ENCODE results near the gene DGCR2.

DNA sequence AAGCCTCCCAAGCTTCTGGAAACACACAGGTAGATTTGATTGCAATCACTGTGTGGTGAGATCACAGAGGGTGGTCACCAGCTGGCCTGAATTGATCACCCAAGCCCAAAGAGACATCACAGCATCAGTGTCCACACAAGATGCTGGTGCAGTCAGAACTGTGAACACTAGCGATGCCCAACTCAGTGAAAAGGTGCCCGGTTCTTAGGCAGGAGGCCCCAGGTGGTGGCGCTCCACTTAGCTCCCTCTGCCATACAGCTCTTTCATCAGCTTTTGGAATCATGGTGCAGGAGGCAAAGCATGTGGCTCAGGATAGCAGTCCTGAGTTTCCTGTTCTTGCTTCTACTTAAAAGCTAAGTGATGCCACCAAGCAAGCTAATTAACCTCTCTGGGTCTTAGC, 11.1 kb downstream of the DGCR2 start:
- TF ChIP-seq, protein P1, sequence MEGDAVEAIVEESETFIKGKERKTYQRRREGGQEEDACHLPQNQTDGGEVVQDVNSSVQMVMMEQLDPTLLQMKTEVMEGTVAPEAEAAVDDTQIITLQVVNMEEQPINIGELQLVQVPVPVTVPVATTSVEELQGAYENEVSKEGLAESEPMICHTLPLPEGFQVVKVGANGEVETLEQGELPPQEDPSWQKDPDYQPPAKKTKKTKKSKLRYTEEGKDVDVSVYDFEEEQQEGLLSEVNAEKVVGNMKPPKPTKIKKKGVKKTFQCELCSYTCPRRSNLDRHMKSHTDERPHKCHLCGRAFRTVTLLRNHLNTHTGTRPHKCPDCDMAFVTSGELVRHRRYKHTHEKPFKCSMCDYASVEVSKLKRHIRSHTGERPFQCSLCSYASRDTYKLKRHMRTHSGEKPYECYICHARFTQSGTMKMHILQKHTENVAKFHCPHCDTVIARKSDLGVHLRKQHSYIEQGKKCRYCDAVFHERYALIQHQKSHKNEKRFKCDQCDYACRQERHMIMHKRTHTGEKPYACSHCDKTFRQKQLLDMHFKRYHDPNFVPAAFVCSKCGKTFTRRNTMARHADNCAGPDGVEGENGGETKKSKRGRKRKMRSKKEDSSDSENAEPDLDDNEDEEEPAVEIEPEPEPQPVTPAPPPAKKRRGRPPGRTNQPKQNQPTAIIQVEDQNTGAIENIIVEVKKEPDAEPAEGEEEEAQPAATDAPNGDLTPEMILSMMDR (IDR thresholded peaks at IDR 0.05 in 2 of 3, conservative IDR thresholded peaks at IDR 0.05 in 1 of 3; ENCODE audit: borderline replicate concordance in 1 of 3, insufficient read depth in 1 of 3, low read depth in 2 of 3, low read length in 2 of 3), result 0 out of 6 replicates have a peak, but pooled peaks of 1 of the 3 experiments have one; percentile 14
- TF ChIP-seq CBX3 (IDR thresholded peaks at IDR 0.05; ENCODE audit: low read depth) (no peak), YY1 (IDR thresholded peaks at IDR 0.05; ENCODE audit: extremely low read depth, insufficient replicate concordance, low read depth, low read length) (no peak), ZNF274 (IDR thresholded peaks at IDR 0.05; ENCODE audit: low read depth, low read length) (no peak), POLR2AphosphoS5 (IDR thresholded peaks at IDR 0.05; ENCODE audit: low read depth, low read length) (no peak), RAD21 (IDR thresholded peaks at IDR 0.05; ENCODE audit: low read depth) (no peak), POLR2A (IDR thresholded peaks at IDR 0.05; ENCODE audit: borderline replicate concordance, extremely low read depth, insufficient read depth, insufficient read length) (no peak), CEBPB (IDR thresholded peaks at IDR 0.05; ENCODE audit: low read depth) (no peak), ZFX (IDR thresholded peaks at IDR 0.05) (no peak), SRF (IDR thresholded peaks at IDR 0.05; ENCODE audit: low read depth) (no peak), SP1 (IDR thresholded peaks at IDR 0.05; ENCODE audit: low read depth) (no peak), EGR1 (IDR thresholded peaks at IDR 0.05; ENCODE audit: low read depth) (no peak), REST (IDR thresholded peaks at IDR 0.05; ENCODE audit: low read depth) (no peak)
- TF ChIP-seq, protein P2, sequence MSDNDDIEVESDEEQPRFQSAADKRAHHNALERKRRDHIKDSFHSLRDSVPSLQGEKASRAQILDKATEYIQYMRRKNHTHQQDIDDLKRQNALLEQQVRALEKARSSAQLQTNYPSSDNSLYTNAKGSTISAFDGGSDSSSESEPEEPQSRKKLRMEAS (IDR thresholded peaks at IDR 0.05), result no peak
